K562 (cell line): ENCODE results near the gene LMAN2. TPM values are rescaled to one million over a fixed set of nuclear protein-coding genes. Genes with fewer than 3 reads are reported as not detected.

ENCODE experiments used
- CBX8 ChIP-seq: fragments of 200-600 bp; sonication (generic); IDR thresholded peaks from 2 replicates; pipeline ENCODE4 v1.6.1; 2012; ENCODE audit warnings: borderline replicate concordance, mixed run types, low read depth, mild to moderate bottlenecking, moderate library complexity, mixed read lengths, low read length, control low read depth, inconsistent platforms; ENCODE audit not compliant: poor library complexity, severe bottlenecking; ENCODE audit errors: extremely low read depth
- FOXA3 ChIP-seq, 2 experiments: fragments of 450-650 bp in 1 of 2; sonication (generic) in 1 of 2; formaldehyde crosslinking; IDR thresholded peaks in 1 of 2; conservative IDR thresholded peaks in 1 of 2; 2 replicates each; pipeline versions ENCODE4 v1.4.0 to v1.8.0; 2020 to 2022; ENCODE audit warnings: mild to moderate bottlenecking in 2 of 2, missing genetic modification reagents in 1 of 2
- GABPA ChIP-seq: fragments of 200-800 bp; sonication (Bioruptor generic); conservative IDR thresholded peaks from 2 replicates; pipeline ENCODE4 v1.6.1; 2016; ENCODE audit warnings: low read depth, missing genetic modification characterization, missing compliant biosample characterization
- HDAC3 ChIP-seq: fragments of 450-650 bp; IDR thresholded peaks from 2 replicates; pipeline ENCODE4 v1.6.1; 2018; ENCODE audit warnings: borderline replicate concordance, mild to moderate bottlenecking, moderate library complexity; ENCODE audit not compliant: partially characterized antibody
- NFE2L1 ChIP-seq: fragments of 450-650 bp; IDR thresholded peaks from 2 replicates; pipeline ENCODE4 v1.6.1; 2016; ENCODE audit warnings: missing genetic modification characterization, low read depth, mild to moderate bottlenecking, missing compliant biosample characterization, moderate library complexity, borderline replicate concordance
- POLR2B ChIP-seq: fragments of 450-650 bp; IDR thresholded peaks from 2 replicates; pipeline ENCODE4 v1.6.1; 2018; ENCODE audit warnings: low read depth; ENCODE audit not compliant: partially characterized antibody
- RUNX1 ChIP-seq: sonication (generic); IDR thresholded peaks from 2 replicates; pipeline ENCODE4 v1.6.1; 2016; ENCODE audit warnings: antibody characterized with exemption, low read depth
- SMAD3 ChIP-seq: fragments of 450-650 bp; formaldehyde crosslinking; conservative IDR thresholded peaks from 2 replicates; pipeline ENCODE4 v1.4.0; 2020; ENCODE audit warnings: mild to moderate bottlenecking
- SMARCA5 ChIP-seq: fragments of 450-650 bp; IDR thresholded peaks from 2 replicates; pipeline ENCODE4 v1.6.1; 2016
- SRSF9 ChIP-seq: fragments of 200-400 bp; formaldehyde crosslinking; IDR thresholded peaks from 2 replicates; pipeline ENCODE4 v1.6.1; 2017; ENCODE audit warnings: low read depth, low read length, borderline replicate concordance
- TARDBP ChIP-seq: fragments of 450-650 bp; IDR thresholded peaks from 2 replicates; pipeline ENCODE4 v1.6.1; 2016
- U2AF1 ChIP-seq: fragments of 200-400 bp; formaldehyde crosslinking; optimal IDR thresholded peaks from 2 replicates; pipeline ENCODE3; 2017; ENCODE audit warnings: mild to moderate bottlenecking, low read depth, low read length, moderate library complexity
- ZNF12 ChIP-seq: sonication (generic); formaldehyde crosslinking; IDR thresholded peaks from 2 replicates; pipeline ENCODE4 v1.4.0; 2020; ENCODE audit warnings: mild to moderate bottlenecking, missing genetic modification reagents
- ZNF316 ChIP-seq: fragments of 450-650 bp; IDR thresholded peaks from 2 replicates; pipeline ENCODE4 v1.6.1; 2016
- ZNF586 ChIP-seq: fragments of 450-650 bp; formaldehyde crosslinking; conservative IDR thresholded peaks from 2 replicates; pipeline ENCODE4 v1.4.0; 2020; ENCODE audit warnings: mild to moderate bottlenecking, moderate library complexity
- ZNF764 ChIP-seq: fragments of 250-450 bp; sonication (Bioruptor Pico); IDR thresholded peaks from 2 replicates; pipeline ENCODE4 v1.4.0; 2020; ENCODE audit warnings: low read depth, mild to moderate bottlenecking, moderate library complexity
- ZNF785 ChIP-seq: fragments of 250-450 bp; sonication (Bioruptor Pico); IDR thresholded peaks from 2 replicates; pipeline ENCODE4 v1.4.0; 2020; ENCODE audit warnings: mild to moderate bottlenecking
- polyA plus RNA-seq, 8 experiments: library from polyadenylated mRNA; depleted of rRNA in 4 of 8; stranded (reverse) in 5 of 8; unstranded in 3 of 8; fragments of >200 nt; fragmentation: Nextera tagmentation in 2 of 8; fragmentation: Illumina TruSeq in 1 of 8; extraction: Ambion mirVana in 2 of 8; extraction: Trizol in 1 of 8; gene quantifications; 2 replicates each; pipeline versions ENCODE4 v1.2.1 to v1.2.3, GENCODE V29; 2011 to 2014; ENCODE audit warnings: inconsistent platforms in 1 of 8, missing spikeins in 1 of 8
- total RNA-seq, 7 experiments: library from RNA; depleted of rRNA in 6 of 7; stranded (reverse); fragments of >200 nt in 6 of 7; fragmentation: Illumina TruSeq in 2 of 7; extraction: Trizol in 2 of 7; gene quantifications; 2 replicates each; pipeline versions ENCODE4 v1.2.1 to v1.2.3, GENCODE V29; 2011 to 2021; ENCODE audit warnings: low replicate concordance in 1 of 7
- TF ChIP-seq, protein P1 (sequence below): sonication (generic); formaldehyde crosslinking; IDR thresholded peaks from 2 replicates; pipeline ENCODE4 v1.8.0; 2022; ENCODE audit warnings: mild to moderate bottlenecking, missing genetic modification reagents
- TF ChIP-seq, protein P2 (sequence below): fragments of 450-650 bp; conservative IDR thresholded peaks from 2 replicates; pipeline ENCODE4 v1.6.1; 2016; ENCODE audit warnings: missing genetic modification characterization, low read depth, mild to moderate bottlenecking, missing compliant biosample characterization, moderate library complexity
- TF ChIP-seq, protein P3 (sequence below): fragments of 450-650 bp; IDR thresholded peaks from 2 replicates; pipeline ENCODE4 v1.6.1; 2018; ENCODE audit warnings: mild to moderate bottlenecking, low read depth; ENCODE audit not compliant: partially characterized antibody
- TF ChIP-seq, protein P4 (sequence below): IDR thresholded peaks from 3 replicates; pipeline ENCODE4 v1.6.1; 2011; ENCODE audit warnings: borderline replicate concordance, mild to moderate bottlenecking; ENCODE audit not compliant: insufficient read length, insufficient read depth
- TF ChIP-seq, protein P5 (sequence below): fragments of 250-450 bp; sonication (Bioruptor Pico); IDR thresholded peaks from 2 replicates; pipeline ENCODE4 v1.4.0; 2020

The LMAN2 gene
- total and polyA plus RNA-seq, 9 of the 15 experiments (the other 6 are each of a cell fraction or from before 2014, with no cell fraction given) = 2.7 to 254 (median 136) TPM

DNA sequence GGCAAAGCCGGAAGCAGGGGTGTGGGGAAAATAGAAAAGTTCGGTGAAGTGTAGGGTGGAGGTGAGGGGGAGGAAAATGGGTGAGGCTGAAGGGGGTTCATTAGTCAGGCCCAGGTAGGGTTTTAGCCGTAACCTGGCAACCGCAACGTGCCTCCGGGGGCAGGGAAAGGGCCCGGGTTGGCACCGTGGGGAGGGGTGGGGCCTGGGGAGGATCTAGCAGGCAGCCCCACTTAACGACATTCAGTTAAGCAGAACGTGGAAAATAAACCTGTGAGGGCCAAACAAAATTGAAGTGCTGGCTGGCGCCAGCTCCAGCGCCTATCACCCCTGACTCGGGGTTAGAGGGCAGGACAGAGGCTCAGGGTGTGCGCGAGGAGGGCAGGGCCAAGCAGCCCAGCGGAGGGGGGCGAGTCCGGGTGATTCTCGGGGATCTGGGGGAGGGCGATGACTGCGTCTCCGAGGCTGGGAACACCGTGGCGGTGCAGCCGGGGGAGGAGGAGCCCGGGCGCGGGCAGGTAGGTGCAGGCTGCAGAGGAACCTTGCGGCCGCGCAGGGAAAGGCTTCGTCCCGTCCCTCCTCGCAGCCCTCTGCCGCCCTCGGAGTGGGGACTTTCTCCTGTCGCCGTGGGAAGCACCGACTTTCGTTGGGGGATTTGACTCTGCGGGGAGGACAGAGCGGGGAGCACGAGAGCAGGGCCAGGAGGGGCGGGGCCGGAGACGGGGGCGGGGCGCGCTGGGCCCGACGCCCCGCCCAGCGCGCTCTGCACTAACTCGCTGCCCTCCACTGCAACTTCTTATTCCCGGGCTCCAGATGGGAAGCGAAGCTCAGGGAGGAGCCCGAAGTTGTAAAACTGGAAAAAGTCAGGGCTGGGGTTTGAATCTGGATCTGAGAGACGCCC lies 11.4 kb upstream of the LMAN2 start (continued):
- TF ChIP-seq HDAC3 (no peak), U2AF1 (no peak), ZNF12 (CRISPR knock-in tag) (no peak), ZNF586 (CRISPR knock-in tag) (no peak), FOXA3 (CRISPR knock-in tag; conservative IDR thresholded peaks at IDR 0.05 in 1 of 2, IDR thresholded peaks at IDR 0.05 in 1 of 2) (no peak), SMAD3 (no peak), CBX8 (no peak), RUNX1 (no peak), POLR2B (no peak), NFE2L1 (tag) (no peak), ZNF316 (no peak; the same call in 1 of the 2 replicates), SRSF9 (no peak), SMARCA5 (no peak), ZNF764 (no peak), ZNF785 (CRISPR knock-in tag) (no peak), TARDBP (no peak), GABPA (tag) (no peak)
- TF ChIP-seq, protein P1, sequence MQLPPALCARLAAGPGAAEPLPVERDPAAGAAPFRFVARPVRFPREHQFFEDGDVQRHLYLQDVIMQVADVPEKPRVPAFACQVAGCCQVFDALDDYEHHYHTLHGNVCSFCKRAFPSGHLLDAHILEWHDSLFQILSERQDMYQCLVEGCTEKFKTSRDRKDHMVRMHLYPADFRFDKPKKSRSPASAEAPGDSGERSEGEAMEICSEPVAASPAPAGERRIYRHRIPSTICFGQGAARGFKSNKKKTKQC = no peak
- TF ChIP-seq, protein P2, sequence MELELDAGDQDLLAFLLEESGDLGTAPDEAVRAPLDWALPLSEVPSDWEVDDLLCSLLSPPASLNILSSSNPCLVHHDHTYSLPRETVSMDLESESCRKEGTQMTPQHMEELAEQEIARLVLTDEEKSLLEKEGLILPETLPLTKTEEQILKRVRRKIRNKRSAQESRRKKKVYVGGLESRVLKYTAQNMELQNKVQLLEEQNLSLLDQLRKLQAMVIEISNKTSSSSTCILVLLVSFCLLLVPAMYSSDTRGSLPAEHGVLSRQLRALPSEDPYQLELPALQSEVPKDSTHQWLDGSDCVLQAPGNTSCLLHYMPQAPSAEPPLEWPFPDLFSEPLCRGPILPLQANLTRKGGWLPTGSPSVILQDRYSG (tag) = no peak
- TF ChIP-seq, protein P3, sequence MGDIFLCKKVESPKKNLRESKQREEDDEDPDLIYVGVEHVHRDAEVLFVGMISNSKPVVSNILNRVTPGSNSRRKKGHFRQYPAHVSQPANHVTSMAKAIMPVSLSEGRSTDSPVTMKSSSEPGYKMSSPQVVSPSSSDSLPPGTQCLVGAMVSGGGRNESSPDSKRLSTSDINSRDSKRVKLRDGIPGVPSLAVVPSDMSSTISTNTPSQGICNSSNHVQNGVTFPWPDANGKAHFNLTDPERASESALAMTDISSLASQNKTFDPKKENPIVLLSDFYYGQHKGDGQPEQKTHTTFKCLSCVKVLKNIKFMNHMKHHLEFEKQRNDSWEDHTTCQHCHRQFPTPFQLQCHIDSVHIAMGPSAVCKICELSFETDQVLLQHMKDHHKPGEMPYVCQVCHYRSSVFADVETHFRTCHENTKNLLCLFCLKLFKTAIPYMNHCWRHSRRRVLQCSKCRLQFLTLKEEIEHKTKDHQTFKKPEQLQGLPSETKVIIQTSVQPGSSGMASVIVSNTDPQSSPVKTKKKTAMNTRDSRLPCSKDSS = no peak
- TF ChIP-seq, protein P4, sequence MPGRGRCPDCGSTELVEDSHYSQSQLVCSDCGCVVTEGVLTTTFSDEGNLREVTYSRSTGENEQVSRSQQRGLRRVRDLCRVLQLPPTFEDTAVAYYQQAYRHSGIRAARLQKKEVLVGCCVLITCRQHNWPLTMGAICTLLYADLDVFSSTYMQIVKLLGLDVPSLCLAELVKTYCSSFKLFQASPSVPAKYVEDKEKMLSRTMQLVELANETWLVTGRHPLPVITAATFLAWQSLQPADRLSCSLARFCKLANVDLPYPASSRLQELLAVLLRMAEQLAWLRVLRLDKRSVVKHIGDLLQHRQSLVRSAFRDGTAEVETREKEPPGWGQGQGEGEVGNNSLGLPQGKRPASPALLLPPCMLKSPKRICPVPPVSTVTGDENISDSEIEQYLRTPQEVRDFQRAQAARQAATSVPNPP = no peak
- TF ChIP-seq, protein P5, sequence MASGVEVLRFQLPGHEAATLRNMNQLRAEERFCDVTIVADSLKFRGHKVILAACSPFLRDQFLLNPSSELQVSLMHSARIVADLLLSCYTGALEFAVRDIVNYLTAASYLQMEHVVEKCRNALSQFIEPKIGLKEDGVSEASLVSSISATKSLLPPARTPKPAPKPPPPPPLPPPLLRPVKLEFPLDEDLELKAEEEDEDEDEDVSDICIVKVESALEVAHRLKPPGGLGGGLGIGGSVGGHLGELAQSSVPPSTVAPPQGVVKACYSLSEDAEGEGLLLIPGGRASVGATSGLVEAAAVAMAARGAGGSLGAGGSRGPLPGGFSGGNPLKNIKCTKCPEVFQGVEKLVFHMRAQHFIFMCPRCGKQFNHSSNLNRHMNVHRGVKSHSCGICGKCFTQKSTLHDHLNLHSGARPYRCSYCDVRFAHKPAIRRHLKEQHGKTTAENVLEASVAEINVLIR (CRISPR knock-in tag) = no peak
